Epidermal melanocyte (primary cell): ENCODE measurements around the gene OMP.
A peak's percentile ranks its signal among the peaks of the same experiment; 100 is the strongest.
"Not testable (repeated sequence)": the region's sequence is repeated elsewhere in the genome, so short reads cannot be mapped to it uniquely, and the experiment has no call there.

Source experiments
- DNase-seq: peaks from one replicate; pipeline ENCODE4 v3.0.0; 2011; ENCODE audit warnings: low spot score; ENCODE audit not compliant: insufficient read length

The OMP gene

DNA sequence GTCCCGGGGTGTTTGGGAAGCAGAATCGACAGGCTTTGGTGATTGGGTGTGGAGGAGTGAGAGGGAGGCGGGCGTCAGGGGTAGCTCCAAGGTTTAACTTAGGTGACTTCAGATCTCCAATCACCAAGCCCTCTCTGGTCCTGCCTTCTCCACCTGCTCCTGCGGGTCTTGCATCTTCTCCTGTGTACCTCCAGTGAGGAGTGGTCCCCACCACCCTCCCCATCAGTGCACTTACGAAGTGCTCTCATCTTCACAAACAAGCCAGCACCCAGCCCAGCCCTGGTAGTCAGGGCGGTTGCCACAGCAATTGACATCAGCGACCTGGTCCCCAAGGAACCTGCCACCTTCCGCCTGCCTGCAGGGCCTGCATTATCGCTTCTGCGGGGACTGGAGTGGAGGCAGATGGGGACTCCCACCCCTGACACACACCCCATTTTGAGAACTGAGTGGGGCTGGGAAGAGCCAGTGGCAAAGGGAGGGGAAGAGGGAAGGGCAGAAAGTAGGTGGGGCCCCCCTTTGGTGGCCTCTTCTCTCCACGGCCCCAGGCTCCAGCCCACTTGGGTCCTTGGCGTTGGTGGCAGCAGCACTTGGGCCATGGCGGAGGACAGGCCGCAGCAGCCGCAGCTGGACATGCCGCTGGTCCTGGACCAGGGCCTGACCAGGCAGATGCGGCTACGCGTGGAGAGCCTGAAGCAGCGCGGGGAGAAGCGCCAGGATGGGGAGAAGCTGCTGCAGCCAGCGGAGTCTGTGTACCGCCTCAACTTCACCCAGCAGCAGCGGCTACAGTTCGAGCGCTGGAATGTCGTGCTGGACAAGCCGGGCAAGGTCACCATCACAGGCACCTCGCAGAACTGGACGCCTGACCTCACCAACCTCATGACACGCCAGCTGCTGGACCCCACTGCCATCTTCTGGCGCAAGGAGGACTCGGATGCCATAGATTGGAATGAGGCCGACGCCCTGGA lies at the start of gene OMP:
Gene OMP, plus strand, starts transcription at position 595 of the 965 bp plus-strand sequence. Its CDS starts 0 bp downstream, at position 595.
- no peak for DNase-seq

DNA sequence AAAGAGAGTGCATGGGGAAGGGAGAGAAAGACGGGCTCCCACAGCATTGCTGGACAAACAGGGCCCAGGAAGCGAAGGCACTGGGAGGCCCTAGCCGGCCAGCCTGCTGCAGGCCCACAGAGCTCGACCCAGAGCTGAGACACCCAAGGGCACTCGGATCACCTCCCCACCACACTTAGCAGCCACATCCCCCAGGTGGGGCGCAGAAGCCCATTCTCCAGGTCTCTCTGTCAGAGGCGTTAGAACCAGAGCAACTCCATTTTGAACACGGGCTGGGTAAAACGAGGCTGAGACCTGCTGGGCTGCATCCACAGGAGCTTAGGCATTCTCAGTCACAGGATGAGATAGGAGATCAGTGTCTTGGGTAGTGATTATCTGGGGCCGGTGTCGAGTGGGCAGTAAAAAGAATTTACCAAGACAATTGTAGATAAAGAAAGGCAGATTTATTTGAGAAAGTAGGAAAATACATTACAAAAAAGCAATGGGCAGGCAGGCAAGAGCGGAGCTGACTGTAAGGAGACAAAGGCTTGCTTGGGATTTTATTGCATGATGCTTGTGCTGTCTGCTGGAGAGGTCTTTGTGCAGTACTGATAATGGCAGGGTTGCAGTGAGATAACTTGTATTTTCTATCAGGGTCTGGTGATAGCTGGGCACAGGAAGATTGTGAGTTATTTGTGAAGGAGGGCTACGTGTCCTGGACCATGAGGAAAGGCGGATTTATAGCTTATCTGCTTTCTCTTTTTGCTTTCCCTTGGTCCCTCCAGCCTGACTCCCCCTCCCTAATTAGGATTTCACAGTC lies 49.2 kb upstream of the OMP start:
- DNase-seq = no peak

GRCh38 chr11:77054084-77054483 lies 48.6 kb upstream of the OMP start:
- no peak for DNase-seq

DNA sequence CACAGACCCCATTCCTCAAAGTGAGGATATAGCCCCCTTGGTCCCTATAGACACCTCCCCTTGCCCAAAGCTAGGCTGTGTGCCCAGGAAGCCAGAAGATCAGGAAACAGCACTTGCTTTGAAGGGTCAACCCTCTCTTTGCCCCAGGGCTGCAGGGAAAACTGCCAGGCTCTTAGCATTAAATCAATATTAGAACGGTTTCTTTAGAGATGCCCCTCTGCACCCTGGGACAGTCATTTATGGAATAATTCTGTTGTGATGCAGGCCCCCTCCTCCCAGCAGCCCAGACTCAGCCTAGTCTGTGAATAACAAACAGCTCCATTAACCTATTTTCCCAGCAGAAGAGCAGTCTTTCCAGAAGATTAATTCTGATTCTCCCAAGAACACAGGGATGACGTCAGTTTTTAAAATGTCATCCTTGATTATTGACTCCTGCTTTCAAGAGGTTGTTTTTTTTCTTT lies 47.5 kb upstream of the OMP start:
- DNase-seq = no peak

DNA sequence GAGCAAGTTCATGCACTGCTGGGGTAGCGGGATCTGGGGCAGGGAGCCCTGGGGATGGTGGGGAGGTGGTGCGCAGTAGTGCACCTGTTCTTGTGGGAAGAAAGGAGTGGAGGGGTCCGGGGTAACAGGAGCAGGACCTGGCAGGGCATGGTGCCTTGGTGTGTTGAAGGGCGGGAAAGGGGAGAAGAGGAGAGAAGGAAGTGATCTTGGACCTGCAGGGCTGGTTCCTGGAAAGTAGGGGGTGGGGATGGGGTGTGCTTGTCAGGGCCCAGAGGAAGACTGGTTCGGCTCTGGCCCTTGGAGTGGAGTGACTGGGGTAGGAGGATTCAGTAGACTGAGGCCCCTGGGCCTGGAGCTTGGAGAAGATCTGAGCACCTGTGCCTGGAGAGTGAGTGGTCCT lies 46.7 kb upstream of the OMP start:
- DNase-seq = no peak

DNA sequence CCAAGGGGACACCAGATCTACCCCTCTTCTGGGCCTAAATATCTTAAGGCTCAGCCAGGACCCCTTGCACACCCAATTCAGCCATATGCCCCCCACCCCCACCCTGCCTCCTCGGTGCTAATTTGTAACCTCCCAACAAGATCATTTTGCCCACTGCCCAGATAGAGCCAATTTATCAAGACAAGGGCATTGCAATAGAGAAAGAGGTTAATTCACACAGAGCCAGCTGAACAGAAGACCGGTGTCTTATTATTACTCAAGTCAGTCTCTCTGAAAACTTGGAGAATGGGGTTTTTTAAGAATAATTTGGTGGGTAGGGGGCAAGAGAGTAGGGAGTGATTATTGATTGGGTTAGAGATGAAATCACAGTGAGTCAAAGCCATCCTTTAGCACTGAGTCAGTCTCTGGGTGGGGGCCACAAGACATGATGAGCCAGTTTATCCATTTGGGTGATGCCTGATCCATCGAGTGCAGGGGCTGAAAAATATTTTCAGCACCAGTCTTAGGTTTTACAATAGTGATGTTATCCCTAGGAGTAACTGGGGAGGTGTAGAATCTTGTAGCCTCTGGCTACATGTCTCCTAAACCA lies 45.7 kb upstream of the OMP start:
- DNase-seq = no peak

DNA sequence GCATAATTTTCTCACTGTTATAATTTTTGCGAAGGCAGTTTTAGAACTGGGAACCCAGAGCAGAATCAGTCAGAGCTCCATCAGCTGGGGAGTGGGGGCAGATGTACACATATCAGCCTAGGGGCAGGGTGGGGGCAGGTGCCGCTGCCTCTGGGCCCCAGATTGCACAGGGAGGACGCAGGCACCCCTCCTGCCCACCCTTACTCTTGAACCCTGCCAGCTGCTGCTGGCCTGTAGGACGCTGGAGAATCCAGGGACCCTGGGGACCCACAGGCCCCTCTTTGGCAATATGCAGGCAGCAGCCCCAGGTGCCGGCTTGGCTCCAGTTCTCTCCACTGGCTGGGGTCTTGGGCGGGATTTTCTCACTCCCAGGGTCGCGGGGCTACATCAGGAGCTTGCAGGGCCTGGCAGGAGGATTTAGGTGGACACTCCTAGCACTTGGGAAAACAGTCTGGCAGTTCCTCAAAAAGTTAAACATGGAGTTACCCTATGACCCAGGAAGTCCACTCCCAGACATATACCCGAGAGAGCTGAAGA lies 44.6 kb upstream of the OMP start:
- DNase-seq = no peak

DNA sequence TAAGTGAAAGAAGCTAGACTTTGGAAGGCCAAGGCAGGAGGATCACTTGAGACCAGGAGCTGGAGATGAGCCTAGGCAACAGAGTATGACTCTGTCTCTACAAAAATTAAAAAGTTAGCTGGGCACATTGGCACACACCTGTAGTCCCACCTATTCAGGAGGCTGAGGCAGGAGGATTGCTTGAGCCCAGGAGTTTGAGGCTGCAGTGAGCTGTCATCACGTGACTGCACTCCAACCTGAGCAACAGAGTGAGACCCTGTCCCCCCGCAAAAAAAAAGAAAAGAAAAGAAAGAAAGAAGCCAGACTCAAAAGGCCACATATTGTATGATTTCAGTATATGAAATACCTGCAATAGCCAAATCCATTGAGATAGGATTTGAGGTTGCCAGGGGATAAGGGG lies 43.7 kb upstream of the OMP start:
- DNase-seq = no peak

DNA sequence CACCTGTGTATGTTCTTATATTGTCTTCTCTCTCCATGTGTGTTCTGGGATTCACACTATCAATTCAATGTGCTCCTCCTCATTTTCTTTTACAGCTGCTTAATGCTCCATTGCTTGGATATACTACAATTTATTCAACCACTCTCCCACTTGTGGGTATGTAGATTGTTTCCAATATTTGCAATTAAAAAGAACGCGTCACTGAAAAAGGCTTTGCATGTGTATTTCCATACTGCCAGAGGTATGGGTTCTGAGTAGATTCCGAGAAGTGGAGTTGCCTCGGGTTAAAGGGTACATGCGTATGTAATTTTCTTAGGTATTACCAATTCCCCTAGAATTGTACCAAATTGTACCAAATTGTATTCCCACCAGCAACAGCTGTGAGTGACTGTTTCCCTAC lies 42.8 kb upstream of the OMP start:
- DNase-seq = no peak

- no peak for DNase-seq
Observed at GRCh38 chr11:77060234-77060633, 42.4 kb upstream of the OMP start.

GRCh38 chr11:77061258-77061657 lies 41.4 kb upstream of the OMP start:
- not testable (repeated sequence) for DNase-seq

GRCh38 chr11:77062924-77063323 lies 39.7 kb upstream of the OMP start:
- no peak for DNase-seq

DNA sequence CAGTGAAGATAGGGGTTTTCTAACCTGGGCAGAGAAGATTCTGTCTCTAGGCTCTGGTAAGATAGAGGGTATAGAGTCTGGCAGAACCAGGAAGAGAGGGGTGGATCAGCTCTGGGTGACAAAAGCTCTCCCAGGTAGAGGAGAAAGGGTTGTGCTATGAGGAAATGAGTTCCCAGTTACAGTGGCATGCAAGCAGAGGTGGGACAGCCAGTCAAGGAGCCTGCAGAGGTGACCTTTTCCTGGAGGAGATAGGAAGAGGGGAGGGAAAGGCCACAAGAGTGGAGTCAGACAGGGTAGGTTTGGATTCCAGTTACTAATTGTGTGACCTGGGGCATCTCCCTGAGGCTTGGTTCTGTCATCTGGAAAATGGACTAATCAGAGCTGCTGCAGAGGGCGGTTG lies 39.2 kb upstream of the OMP start:
- no peak for DNase-seq

GRCh38 chr11:77063861-77064260 lies 38.8 kb upstream of the OMP start:
- DNase-seq = no peak

- DNase-seq = no peak
Observed at GRCh38 chr11:77064648-77065217, 37.9 kb upstream of the OMP start.

DNA sequence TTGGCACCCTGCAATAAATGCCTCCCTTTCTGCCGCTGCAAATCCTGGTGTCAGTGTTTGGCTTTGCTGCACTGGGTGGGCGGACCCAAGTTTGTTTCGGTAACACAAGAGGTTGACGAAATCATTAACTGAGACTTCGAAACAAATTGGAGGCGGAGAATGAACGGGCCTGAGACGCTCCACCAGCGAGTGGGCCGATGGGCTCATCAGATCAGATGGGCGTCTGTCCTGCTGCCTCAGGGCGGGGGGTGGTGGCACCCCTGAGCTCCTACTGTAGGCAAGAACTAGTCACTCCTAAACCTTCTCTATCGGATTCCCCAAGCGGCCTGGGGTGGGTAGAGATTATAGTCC lies 36.8 kb upstream of the OMP start:
- no peak for DNase-seq

- peak; percentile 96 for DNase-seq
Observed at GRCh38 chr11:77066229-77067042, 36.2 kb upstream of the OMP start, which contains the start of gene CAPN5. TSS of gene CAPN5 (plus strand) at chr11:77066971. CDS start at chr11:77084887, 17,916 bp downstream.

GRCh38 chr11:77067861-77068443 lies 34.7 kb upstream of the OMP start:
- DNase-seq = no peak

DNA sequence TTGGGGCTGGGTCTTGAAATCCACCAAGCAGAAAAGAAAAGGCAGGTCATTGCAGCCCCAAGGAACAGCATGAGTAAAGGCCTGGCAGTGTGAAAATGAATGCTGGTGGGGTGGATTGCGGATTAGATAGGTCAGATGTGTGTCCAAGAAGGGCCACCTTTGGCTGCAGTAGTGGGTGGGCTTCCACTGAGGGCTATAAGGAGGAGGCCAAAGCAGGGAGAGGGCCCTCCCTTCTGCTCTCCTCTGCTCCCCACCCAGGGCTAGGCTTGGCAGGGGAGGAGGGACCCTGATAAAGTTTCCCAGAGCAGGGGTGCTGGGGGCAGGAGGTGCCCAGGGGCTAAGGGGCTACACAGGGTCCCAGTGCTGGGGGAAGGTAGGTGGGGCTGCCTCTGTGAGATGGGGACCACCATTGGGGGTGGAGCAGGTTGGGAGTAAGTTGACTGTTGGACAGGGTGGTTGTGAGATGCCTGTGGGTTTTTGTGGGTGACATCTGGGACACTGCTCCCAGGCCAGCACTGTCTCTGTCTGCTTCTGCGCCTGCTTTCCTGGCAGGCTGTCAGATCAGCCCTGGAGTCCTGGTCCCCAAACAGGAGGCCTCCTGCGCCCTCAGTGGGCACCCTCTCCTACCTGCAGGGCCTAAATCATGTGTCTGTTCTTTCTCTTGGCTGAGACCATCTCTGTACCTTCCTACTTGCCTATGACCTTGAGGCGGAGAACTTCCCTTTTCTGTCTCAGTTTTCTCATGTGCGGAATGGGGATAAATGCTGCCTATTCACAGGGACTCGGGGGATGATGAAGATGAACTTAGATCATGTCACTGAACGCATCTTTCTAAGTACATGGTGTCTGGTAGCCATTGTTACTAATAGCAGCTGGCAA lies 33.9 kb upstream of the OMP start:
- DNase-seq = no peak
